GM19467 (cell line): Measurements from ENCODE around the gene FRMD4A.

Experiments used
- ATAC-seq: cut with Tn5 transposase; IDR thresholded peaks from one replicate; pipeline ENCODE4 v1.9.1; 2021; ENCODE audit warnings: mild to moderate bottlenecking, moderate library complexity; ENCODE audit not compliant: unreplicated experiment

Gene FRMD4A

GRCh38 chr10:14345262-14345661, 14.5 kb upstream of the FRMD4A start:
- ATAC-seq = no peak

- no peak for ATAC-seq
Measured at GRCh38 chr10:14340051-14340744, 9.5 kb upstream of the FRMD4A start.

GRCh38 chr10:14336736-14337135, 6.0 kb upstream of the FRMD4A start:
- ATAC-seq = no peak

- ATAC-seq = no peak
Measured at GRCh38 chr10:14334771-14335170, 4.0 kb upstream of the FRMD4A start.

GRCh38 chr10:14333606-14334005, 2.9 kb upstream of the FRMD4A start:
- ATAC-seq = no peak

- no peak for ATAC-seq
Measured at GRCh38 chr10:14332903-14333302, 2.2 kb upstream of the FRMD4A start.

GRCh38 chr10:14329746-14330173, 964 bp downstream of the FRMD4A start:
- no peak for ATAC-seq

GRCh38 chr10:14328881-14329672, 1.6 kb downstream of the FRMD4A start:
- ATAC-seq = no peak

- ATAC-seq = no peak
Measured at GRCh38 chr10:14327527-14327926, 3.2 kb downstream of the FRMD4A start.

GRCh38 chr10:14326581-14326980, 4.1 kb downstream of the FRMD4A start:
- ATAC-seq = no peak

- no peak for ATAC-seq
Measured at GRCh38 chr10:14325325-14325955, 5.3 kb downstream of the FRMD4A start.

- ATAC-seq = no peak
Measured at GRCh38 chr10:14322526-14323188, 8.1 kb downstream of the FRMD4A start.

- ATAC-seq = no peak
Measured at GRCh38 chr10:14318007-14318406, 12.7 kb downstream of the FRMD4A start.

GRCh38 chr10:14312014-14312413, 18.7 kb downstream of the FRMD4A start:
- ATAC-seq = no peak

- ATAC-seq = no peak
Measured at GRCh38 chr10:14311206-14311957, 19.3 kb downstream of the FRMD4A start.

GRCh38 chr10:14309593-14309992, 21.1 kb downstream of the FRMD4A start:
- no peak for ATAC-seq

GRCh38 chr10:14306190-14306589, 24.5 kb downstream of the FRMD4A start:
- no peak for ATAC-seq

- no peak for ATAC-seq
Measured at GRCh38 chr10:14304046-14304445, 26.7 kb downstream of the FRMD4A start.

GRCh38 chr10:14302035-14302434, 28.7 kb downstream of the FRMD4A start:
- ATAC-seq = no peak

GRCh38 chr10:14299556-14299955, 31.2 kb downstream of the FRMD4A start:
- ATAC-seq = no peak
